WTC11 (cell line): ENCODE results near the gene EDC4. TPM values are rescaled to one million over a fixed set of nuclear protein-coding genes. Genes with fewer than 3 reads are reported as not detected.
A peak's percentile ranks its signal among the peaks of the same experiment; 100 is the strongest.
"Not testable (repeated sequence)": the region's sequence is repeated elsewhere in the genome, so short reads cannot be mapped to it uniquely, and the experiment has no call there.

ENCODE experiments used
- ATAC-seq: fragments of 200-7000 bp; cut with Tn5 transposase; 2 replicates; pipeline ENCODE4 v1.10.0; 2021; ENCODE audit warnings: mild to moderate bottlenecking, moderate library complexity
- CTCF ChIA-PET: fragments of 300-600 bp; sonication (Branson Sonifier 250); formaldehyde crosslinking; loops from one replicate; lab custom pipeline; 2021; ENCODE audit warnings: antibody characterized with exemption; lab: Charles Lee
- POLR2A ChIA-PET: fragments of 350-600 bp; sonication (Branson Sonifier 250); formaldehyde crosslinking; loops from one replicate; lab custom pipeline; 2021; ENCODE audit warnings: antibody characterized with exemption; lab: Charles Lee
- DNase-seq: peaks from one replicate; pipeline ENCODE4 v3.0.0; 2021; ENCODE audit warnings: low spot score
- H3K27ac Mint-ChIP-seq: 2 replicates; pipeline ENCODE4 v1.8.0; 2021; ENCODE audit warnings: mixed read lengths
- H3K27me3 Mint-ChIP-seq: 2 replicates; pipeline ENCODE4 v1.8.0; 2021; ENCODE audit warnings: low read depth, mild to moderate bottlenecking, moderate library complexity, mixed read lengths
- H3K36me3 Mint-ChIP-seq: 2 replicates; pipeline ENCODE4 v1.8.0; 2021; ENCODE audit warnings: mixed read lengths
- H3K4me1 Mint-ChIP-seq: 2 replicates; pipeline ENCODE4 v1.8.0; 2022; ENCODE audit warnings: mixed read lengths
- H3K4me3 Mint-ChIP-seq: 2 replicates; pipeline ENCODE4 v1.8.0; 2021; ENCODE audit warnings: mild to moderate bottlenecking, moderate library complexity, mixed read lengths
- H3K9me3 Mint-ChIP-seq: 2 replicates; pipeline ENCODE4 v1.8.0; 2021; ENCODE audit warnings: mixed read lengths
- E2F4 ChIP-seq: sonication (generic); formaldehyde crosslinking; IDR thresholded peaks from 2 replicates; pipeline ENCODE4 v1.8.1; 2022; ENCODE audit warnings: low read depth, mild to moderate bottlenecking, moderate library complexity, missing genetic modification reagents, borderline replicate concordance
- GTF2I ChIP-seq: fragments of 250-450 bp; sonication (Bioruptor Pico); conservative IDR thresholded peaks from 2 replicates; pipeline ENCODE4 v1.4.0; 2021; ENCODE audit warnings: mild to moderate bottlenecking
- NFATC4 ChIP-seq: fragments of 250-450 bp; sonication (Bioruptor Pico); IDR thresholded peaks from 2 replicates; pipeline ENCODE4 v1.9.0; 2021; ENCODE audit warnings: mild to moderate bottlenecking
- NR3C1 ChIP-seq: sonication (generic); formaldehyde crosslinking; conservative IDR thresholded peaks from 2 replicates; pipeline ENCODE4 v1.8.1; 2023; ENCODE audit warnings: low read depth, mild to moderate bottlenecking, missing genetic modification reagents
- PREB ChIP-seq: sonication (generic); formaldehyde crosslinking; IDR thresholded peaks from 2 replicates; pipeline ENCODE4 v1.8.1; 2022; ENCODE audit warnings: mild to moderate bottlenecking, missing genetic modification reagents, moderate library complexity, borderline replicate concordance
- TEAD1 ChIP-seq: sonication (generic); formaldehyde crosslinking; IDR thresholded peaks from 2 replicates; pipeline ENCODE4 v1.8.0; 2022; ENCODE audit warnings: mild to moderate bottlenecking, missing genetic modification reagents
- ZNF121 ChIP-seq: sonication (generic); formaldehyde crosslinking; IDR thresholded peaks from 2 replicates; pipeline ENCODE4 v1.8.0; 2023; ENCODE audit warnings: missing genetic modification reagents
- ZNF425 ChIP-seq: fragments of 250-450 bp; sonication (Bioruptor Pico); conservative IDR thresholded peaks from 2 replicates; pipeline ENCODE4 v1.9.0; 2021; ENCODE audit warnings: mild to moderate bottlenecking
- total RNA-seq: library from RNA; stranded (reverse); gene quantifications from 3 replicates; pipeline ENCODE4 v1.2.3, GENCODE V29; 2021
- TF ChIP-seq, protein P1 (sequence below): sonication (generic); formaldehyde crosslinking; IDR thresholded peaks from 2 replicates; pipeline ENCODE4 v1.8.0; 2023; ENCODE audit warnings: missing genetic modification reagents, mild to moderate bottlenecking, borderline replicate concordance

EDC4 gene
- total RNA-seq, 1 experiment from 2014 or later = 83.7 TPM

- TF ChIP-seq ZNF425 (no peak), E2F4 (CRISPR knock-in tag) (no peak), TEAD1 (CRISPR knock-in tag) (no peak), PREB (CRISPR knock-in tag) (no peak; the same call in 1 of the 2 replicates), NFATC4 (CRISPR knock-in tag) (no peak)
- TF ChIP-seq, protein P1, sequence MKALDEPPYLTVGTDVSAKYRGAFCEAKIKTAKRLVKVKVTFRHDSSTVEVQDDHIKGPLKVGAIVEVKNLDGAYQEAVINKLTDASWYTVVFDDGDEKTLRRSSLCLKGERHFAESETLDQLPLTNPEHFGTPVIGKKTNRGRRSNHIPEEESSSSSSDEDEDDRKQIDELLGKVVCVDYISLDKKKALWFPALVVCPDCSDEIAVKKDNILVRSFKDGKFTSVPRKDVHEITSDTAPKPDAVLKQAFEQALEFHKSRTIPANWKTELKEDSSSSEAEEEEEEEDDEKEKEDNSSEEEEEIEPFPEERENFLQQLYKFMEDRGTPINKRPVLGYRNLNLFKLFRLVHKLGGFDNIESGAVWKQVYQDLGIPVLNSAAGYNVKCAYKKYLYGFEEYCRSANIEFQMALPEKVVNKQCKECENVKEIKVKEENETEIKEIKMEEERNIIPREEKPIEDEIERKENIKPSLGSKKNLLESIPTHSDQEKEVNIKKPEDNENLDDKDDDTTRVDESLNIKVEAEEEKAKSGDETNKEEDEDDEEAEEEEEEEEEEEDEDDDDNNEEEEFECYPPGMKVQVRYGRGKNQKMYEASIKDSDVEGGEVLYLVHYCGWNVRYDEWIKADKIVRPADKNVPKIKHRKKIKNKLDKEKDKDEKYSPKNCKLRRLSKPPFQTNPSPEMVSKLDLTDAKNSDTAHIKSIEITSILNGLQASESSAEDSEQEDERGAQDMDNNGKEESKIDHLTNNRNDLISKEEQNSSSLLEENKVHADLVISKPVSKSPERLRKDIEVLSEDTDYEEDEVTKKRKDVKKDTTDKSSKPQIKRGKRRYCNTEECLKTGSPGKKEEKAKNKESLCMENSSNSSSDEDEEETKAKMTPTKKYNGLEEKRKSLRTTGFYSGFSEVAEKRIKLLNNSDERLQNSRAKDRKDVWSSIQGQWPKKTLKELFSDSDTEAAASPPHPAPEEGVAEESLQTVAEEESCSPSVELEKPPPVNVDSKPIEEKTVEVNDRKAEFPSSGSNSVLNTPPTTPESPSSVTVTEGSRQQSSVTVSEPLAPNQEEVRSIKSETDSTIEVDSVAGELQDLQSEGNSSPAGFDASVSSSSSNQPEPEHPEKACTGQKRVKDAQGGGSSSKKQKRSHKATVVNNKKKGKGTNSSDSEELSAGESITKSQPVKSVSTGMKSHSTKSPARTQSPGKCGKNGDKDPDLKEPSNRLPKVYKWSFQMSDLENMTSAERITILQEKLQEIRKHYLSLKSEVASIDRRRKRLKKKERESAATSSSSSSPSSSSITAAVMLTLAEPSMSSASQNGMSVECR = peak; percentile 90; the same call in 1 of the 2 replicates
These were observed 39.2 kb upstream of the EDC4 start (continued) for GRCh38 chr16:67833415-67834241.

DNA sequence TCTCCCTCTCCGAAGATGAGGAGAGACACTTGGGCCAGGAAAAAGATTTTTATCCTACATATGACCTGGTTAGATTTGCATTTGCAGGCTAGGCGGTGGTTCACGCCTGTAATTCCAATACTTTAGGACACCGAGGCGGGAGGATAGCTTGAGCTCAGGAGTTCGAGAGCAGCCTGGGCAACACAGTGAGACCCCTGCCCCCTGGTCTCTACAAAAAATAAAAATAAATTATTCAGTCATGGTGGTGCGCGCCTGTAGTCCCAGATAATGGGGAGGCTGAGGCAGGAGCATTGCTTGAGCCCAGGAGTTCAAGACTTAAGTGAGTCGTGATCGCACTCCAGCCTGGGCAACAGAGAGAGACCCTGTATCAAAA is 38.6 kb upstream of the EDC4 start:
- POLR2A ChIA-PET = interaction anchor here (0.5 to 2.6 kb wide), 3 partner anchors 11 to 18 kb away, joined by 5 to 9 read pairs (median 6); partner anchors contain the start of gene NUTF2
- no peak for ATAC-seq
- Mint-ChIP-seq H3K9me3 (no peaks in the 10 kb centered on the region), H3K36me3 (peaks cover 12% of the 10 kb centered on the region), H3K4me1 (peaks cover 9% of the 10 kb centered on the region), H3K4me3 (peak overlapping the region; percentile 80), H3K27me3 (no peaks in the 10 kb centered on the region; the same call in 1 of the 2 replicates), H3K27ac (no peak overlapping the region)
- CTCF ChIA-PET = interaction anchor here (0.6 to 4.1 kb wide), 12 partner anchors 9 to 430 kb away, joined by 3 to 62 read pairs (median 4); partner anchors contain the start of gene SLC7A6
- no peak for DNase-seq
- TF ChIP-seq GTF2I (CRISPR knock-in tag) = 0 out of 2 replicates have a peak, but pooled peaks have one; percentile 23
- no peak for TF ChIP-seq NR3C1 (CRISPR knock-in tag)
- TF ChIP-seq ZNF121 (CRISPR knock-in tag) = peak; percentile 97

GRCh38 chr16:67837190-67837589 is 35.7 kb upstream of the EDC4 start:
- CTCF ChIA-PET = interaction anchor here (0.6 to 2.6 kb wide), 4 partner anchors 9 to 528 kb away, joined by 3 to 5 read pairs (median 4); partner anchors contain the start of gene NUTF2
- POLR2A ChIA-PET, H3K9me3 Mint-ChIP-seq, DNase-seq, H3K27ac Mint-ChIP-seq, H3K36me3 Mint-ChIP-seq, H3K4me3 Mint-ChIP-seq, H3K27me3 Mint-ChIP-seq, ATAC-seq: not testable (repeated sequence)
- H3K4me1 Mint-ChIP-seq = peaks cover 19% of the 10 kb centered on the region
